Stimulated activated CD4-positive, alpha-beta T cell treated with anti-CD3 and anti-CD28 coated beads, TNF-alpha, amount 100 ng/mL, for 24 hours (primary cell): ENCODE data around the gene JAZF1.

ENCODE experiments used
- DNase-seq, 3 experiments: peaks; one replicate each; pipeline ENCODE4 v3.0.0-alpha.2; 2020; ENCODE audit warnings: low read depth in 3 of 3

JAZF1 gene

GRCh38 chr7:28180364-28181147 is at the start of gene JAZF1:
JAZF1 (minus strand) TSS chr7:28180795.
- DNase-seq, result peak; percentile 24 to 38 (median 26)

GRCh38 chr7:28230261-28230660 is 49.7 kb upstream of the JAZF1 start:
- no peak for DNase-seq

- DNase-seq, result no peak
These were observed 47.8 kb upstream of the JAZF1 start for GRCh38 chr7:28228396-28228795.

- DNase-seq, result no peak
These were observed 45.4 kb upstream of the JAZF1 start for GRCh38 chr7:28226003-28226402.

- no peak for DNase-seq
These were observed 45.0 kb upstream of the JAZF1 start for GRCh38 chr7:28225576-28225975.

GRCh38 chr7:28224675-28225074 is 44.1 kb upstream of the JAZF1 start:
- no peak for DNase-seq

GRCh38 chr7:28224172-28224571 is 43.6 kb upstream of the JAZF1 start:
- no peak for DNase-seq

- DNase-seq, result no peak
These were observed 42.0 kb upstream of the JAZF1 start for GRCh38 chr7:28222636-28223035.

- no peak for DNase-seq
These were observed 39.2 kb upstream of the JAZF1 start for GRCh38 chr7:28219793-28220192.

- DNase-seq, result no peak
These were observed 36.5 kb upstream of the JAZF1 start for GRCh38 chr7:28217143-28217542.

- peak; percentile 6 to 32 (median 18) for DNase-seq
These were observed 30.4 kb upstream of the JAZF1 start for GRCh38 chr7:28211006-28211405.

- no peak for DNase-seq
These were observed 27.9 kb upstream of the JAZF1 start for GRCh38 chr7:28208506-28208905.

- no peak for DNase-seq
These were observed 27.0 kb upstream of the JAZF1 start for GRCh38 chr7:28207486-28208158.

- DNase-seq, result no peak
These were observed 24.9 kb upstream of the JAZF1 start for GRCh38 chr7:28205506-28205905.

GRCh38 chr7:28203508-28204240 is 23.1 kb upstream of the JAZF1 start:
- DNase-seq, result no peak

GRCh38 chr7:28202222-28202621 is 21.6 kb upstream of the JAZF1 start:
- no peak for DNase-seq

GRCh38 chr7:28201131-28201530 is 20.5 kb upstream of the JAZF1 start:
- DNase-seq, result no peak

- no peak for DNase-seq
These were observed 20.0 kb upstream of the JAZF1 start for GRCh38 chr7:28200598-28200997.

- DNase-seq, result no peak
These were observed 18.5 kb upstream of the JAZF1 start for GRCh38 chr7:28199021-28199510.

- no peak for DNase-seq
These were observed 15.5 kb upstream of the JAZF1 start for GRCh38 chr7:28195910-28196620.

- no peak for DNase-seq
These were observed 12.4 kb upstream of the JAZF1 start for GRCh38 chr7:28192786-28193585.
